NCI-H69 (cell line): ENCODE data around the gene KLHDC8B.

ENCODE experiments used
- DNase-seq: peaks from one replicate; lab custom pipeline; 2025; lab: John Stamatoyannopoulos, UW

KLHDC8B gene

DNA sequence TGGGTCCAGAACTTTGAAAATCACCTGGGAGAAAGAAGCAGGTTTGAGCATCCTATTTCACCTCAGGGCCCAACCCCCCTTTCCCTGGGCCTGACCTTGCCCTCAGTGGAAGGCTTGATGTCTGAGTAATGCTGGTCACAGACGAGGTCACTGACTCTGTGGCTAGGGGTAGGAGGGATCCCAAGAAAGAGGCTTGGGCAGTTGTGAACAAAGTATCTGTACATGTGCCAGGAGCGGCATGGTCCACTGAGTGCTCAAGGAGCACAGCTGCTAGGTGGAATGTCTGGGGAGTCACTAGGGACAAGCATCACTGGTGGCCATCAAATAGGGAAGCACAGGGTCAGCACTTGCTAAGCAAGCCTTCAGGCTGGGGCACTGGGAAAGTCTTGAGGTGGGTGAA, 12.6 kb upstream of the KLHDC8B start:
- DNase-seq, result no peak

- DNase-seq, result no peak
Observed at GRCh38 chr3:49161197-49161596, 10.2 kb upstream of the KLHDC8B start.

GRCh38 chr3:49161808-49162530, 9.4 kb upstream of the KLHDC8B start:
- no peak for DNase-seq

DNA sequence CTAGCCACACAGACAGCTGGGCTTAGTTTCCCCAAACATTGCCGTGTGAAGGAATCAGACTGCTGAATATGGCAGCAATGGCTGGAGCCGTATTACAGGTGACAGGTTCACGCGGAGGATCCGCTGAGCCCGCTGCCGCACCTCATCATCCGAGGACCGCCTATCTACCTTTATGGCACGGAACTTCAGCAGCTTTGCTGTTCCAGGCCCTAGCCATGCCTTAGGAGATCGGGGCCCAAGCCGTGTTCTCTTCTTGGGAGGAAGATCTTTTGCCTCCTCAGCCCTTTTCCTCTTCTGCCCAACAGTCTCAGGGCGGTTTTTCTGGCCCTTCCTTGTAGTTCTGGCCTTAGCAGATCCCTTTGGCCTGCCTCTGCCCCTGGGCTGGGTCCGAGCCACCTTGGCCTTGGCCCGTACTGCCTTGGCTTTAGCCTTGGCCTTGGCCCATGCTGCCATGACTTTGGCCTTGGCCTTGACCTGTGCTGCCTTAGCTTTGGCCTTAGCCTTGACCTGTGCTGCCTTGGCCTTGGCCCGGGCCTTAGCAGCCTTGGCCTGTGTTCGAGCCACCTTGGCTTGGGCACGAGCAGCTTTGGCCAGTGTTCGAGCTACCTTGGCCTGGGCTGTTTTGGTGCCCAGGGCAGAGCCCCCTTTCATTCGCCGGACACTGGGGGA, 8.5 kb upstream of the KLHDC8B start:
- no peak for DNase-seq

DNA sequence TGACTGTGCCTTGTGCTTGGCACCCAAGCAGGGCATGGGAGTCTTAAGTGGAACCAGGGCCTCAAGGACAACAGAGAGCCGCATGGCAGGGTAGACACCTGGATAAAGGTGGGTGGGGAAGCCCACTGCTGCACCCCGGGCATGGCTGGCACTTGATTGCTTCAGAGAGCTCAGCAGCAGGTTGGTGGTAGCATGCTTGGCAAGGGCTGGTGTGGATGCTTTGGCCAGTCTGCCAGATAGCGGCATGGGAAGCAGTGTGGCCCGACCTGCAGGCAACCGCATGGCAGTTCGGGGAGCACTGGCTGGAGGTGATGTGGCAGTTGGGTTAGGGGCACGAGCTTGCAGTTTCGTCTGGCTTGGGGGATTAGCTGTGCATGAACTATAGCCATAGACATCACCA, 7.8 kb upstream of the KLHDC8B start:
- DNase-seq, result no peak

GRCh38 chr3:49164983-49165720, 6.2 kb upstream of the KLHDC8B start:
- DNase-seq, result no peak

GRCh38 chr3:49165771-49166751, 5.3 kb upstream of the KLHDC8B start, which contains the start of gene CCDC71:
CCDC71 (minus strand) TSS chr3:49166331; CDS start chr3:49164208, 2,123 bp downstream.
- peak; percentile 81 for DNase-seq

DNA sequence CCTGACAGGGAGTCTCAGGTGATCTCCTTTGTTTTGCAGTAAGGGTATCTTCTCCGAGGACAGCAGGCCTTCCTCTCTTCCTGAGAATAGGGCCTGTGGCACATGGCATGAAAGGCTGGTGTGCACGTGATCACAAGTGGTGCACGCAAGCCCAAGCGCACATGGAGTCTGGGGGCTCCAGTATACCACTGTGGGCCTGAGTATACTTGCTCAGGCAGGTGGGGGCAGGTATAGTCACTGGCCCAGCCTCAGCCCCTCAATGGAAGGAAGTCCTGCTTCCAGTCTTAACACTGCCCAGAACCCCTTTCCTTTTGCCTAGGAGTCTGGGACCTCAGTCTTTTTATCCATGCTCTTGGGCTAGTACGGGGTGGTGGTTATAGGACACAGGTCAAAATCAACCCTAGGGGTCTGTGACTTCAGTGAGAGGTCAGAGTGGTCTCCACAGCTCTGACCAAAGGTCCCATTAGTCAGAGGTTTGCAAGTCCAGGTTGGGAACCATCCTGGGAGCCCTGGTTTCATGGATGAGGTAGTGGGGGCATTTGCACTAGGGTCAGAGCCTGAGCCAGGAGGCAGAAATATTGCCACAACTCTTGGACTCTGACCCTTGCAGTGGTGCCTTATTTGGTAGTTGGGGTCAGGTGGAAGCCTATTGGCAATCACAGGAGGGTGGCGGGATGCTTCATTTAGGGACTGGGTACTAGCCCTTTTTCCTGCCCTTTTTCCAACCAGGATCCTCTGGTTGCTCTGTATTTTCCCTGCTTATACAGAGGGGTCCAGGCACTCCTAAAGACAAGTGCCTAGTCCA, 4.4 kb upstream of the KLHDC8B start:
- no peak for DNase-seq

GRCh38 chr3:49170744-49171118, 667 bp upstream of the KLHDC8B start:
- no peak for DNase-seq

DNA sequence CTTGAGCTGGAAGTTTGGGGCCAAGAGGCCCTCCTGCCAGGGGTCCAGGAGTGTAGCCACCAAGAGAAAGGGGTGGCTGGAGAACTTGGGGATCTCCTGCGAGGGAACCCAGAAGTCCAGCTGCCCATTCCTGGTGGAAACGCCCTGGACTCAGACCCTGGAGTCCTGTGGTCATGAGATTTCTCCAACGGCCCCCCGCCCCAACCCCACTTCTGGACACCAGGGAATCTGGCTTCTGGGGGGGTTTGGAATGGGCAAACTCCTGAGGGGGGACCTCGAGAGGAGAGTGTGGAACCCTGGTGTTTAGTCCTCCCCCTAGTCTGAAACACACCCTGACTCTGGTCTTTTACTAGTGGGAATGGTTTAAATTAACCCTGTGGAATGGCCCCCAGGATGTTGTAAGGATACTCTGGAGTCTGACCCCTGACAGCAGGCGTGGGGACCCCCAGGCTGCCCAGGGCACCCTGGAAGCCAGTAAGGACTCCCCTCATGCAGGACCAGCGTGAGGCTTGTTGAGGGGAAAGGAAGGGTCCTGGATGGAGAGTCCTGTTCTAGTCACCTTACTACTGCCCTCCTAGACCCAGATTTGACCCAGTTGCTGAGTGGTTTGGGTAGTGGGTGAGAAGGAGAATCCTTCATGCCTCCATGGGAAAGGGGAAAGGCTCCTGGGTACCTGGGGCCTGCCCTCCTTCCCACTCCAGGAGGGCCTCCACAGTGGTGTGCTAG, 540 bp downstream of the KLHDC8B start:
- DNase-seq, result no peak

DNA sequence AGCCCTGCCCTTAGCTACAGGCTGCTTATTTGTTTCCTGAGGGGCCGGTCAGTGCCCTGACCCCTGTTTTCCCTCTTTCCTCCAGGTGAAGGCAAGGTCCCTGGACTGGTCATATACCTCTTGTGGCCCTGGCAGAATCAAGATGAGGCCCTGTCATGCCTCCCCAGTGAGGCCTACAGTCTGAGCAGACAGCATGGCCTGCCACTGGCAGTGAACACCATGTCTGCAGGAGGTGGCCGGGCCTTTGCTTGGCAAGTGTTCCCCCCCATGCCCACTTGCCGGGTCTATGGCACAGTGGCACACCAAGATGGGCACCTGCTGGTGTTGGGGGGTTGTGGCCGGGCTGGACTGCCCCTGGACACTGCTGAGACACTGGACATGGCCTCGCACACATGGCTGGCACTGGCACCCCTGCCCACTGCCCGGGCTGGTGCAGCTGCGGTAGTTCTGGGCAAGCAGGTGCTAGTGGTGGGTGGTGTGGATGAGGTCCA, 1.2 kb downstream of the KLHDC8B start:
- DNase-seq, result peak; percentile 2

GRCh38 chr3:49173116-49173791, 1.9 kb downstream of the KLHDC8B start:
- peak; percentile 81 for DNase-seq

GRCh38 chr3:49173792-49174170, 2.4 kb downstream of the KLHDC8B start:
- peak; percentile 68 for DNase-seq

DNA sequence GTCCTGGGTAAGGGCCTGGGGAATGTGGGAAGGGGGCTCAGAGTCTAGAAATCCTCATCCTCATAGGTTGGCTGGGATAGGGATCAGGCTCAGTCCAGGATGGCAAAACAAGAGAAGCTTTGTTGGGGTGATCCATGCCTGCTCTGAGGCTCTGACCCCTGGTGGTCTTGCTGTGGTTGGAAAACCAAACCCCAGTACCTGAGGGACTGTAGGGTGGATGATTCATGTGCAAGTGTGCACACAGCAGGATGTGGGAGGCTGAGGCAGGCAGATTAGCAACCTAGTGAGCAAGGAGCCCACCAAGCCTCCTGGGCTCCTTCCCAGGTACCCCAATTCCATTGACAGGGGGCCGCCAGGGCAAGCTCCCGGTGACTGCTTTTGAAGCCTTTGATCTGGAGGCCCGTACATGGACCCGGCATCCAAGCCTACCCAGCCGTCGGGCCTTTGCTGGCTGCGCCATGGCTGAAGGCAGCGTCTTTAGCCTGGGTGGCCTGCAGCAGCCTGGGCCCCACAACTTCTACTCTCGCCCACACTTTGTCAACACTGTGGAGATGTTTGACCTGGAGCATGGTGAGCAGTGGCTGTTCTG, 3.1 kb downstream of the KLHDC8B start:
- DNase-seq, result no peak

DNA sequence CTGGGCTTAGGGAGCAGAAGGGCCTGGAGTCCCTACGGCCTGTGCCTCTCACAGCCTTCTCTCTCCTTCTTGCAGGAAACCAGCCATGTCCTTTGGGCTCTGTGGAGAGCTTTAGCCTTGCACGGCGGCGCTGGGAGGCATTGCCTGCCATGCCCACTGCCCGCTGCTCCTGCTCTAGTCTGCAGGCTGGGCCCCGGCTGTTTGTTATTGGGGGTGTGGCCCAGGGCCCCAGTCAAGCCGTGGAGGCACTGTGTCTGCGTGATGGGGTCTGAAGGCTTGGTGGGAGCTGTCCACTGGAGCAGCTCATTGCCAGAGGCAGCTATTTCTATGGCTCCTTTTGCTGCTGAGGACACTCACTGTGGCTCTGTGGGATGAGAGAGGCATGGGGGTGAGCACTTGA, 4.1 kb downstream of the KLHDC8B start:
- no peak for DNase-seq

DNA sequence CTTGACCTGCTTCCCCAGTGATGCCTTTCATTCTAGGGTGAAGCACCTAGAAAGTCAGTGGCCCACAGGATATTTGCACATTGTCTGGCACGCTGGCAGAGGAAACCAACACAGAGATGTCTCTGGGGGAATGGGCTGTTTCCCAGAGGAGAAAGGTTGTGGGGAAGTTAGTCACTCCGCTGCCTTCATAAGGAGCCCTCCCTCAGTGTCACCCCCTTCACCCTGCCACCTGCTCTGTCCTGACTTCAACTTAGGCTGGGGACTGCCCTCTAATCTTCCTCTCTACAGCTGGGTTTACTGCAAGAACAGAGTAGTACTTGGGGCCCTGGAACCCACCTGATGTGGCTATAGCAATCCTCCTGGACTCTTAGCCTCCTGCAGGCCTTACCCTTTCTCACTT, 5.7 kb downstream of the KLHDC8B start:
- no peak for DNase-seq

DNA sequence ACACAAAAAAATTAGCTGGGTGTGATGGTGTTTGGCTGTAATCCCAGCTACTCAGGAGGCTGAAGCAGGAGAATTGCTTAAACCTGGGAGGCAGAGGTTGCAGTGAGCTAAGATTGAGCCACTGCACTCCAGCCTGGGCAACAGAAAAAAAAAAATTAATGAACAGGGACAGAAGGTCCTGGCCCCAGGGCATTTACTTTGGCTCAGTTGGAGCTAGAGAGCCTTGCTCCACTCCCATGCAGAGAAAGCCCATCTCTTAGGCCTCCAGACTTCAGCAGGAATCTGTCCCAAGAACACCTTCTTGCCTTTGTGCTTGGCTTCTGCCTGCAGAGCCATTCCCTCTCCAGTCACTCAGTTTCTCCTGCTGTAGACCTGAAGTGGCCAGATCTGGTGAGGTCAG, 8.7 kb downstream of the KLHDC8B start:
- DNase-seq, result peak; percentile 3

GRCh38 chr3:49181351-49181750, 10.0 kb downstream of the KLHDC8B start:
- no peak for DNase-seq

DNA sequence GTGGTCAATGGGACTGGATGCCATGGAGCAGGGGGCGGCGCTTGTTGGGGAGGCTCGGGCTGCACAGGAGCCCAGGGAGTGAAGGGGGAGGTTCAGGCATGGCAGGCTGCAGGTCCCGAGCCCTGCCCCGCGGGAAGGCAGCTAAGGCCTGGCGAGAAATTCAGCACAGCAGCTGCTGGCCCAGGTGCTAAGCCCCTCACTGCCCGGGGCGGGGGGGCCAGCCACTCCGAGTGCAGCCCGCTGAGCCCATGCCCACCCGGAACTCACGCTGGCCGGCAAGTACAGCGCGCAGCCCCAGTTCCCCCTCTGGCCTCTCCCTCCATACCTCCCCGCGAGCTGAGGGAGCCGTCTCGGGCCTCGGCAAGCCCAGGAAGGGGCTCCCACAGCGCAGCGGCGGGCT, 11.3 kb downstream of the KLHDC8B start:
- no peak for DNase-seq
